ENCODE results near the gene PROSER3.

DNA sequence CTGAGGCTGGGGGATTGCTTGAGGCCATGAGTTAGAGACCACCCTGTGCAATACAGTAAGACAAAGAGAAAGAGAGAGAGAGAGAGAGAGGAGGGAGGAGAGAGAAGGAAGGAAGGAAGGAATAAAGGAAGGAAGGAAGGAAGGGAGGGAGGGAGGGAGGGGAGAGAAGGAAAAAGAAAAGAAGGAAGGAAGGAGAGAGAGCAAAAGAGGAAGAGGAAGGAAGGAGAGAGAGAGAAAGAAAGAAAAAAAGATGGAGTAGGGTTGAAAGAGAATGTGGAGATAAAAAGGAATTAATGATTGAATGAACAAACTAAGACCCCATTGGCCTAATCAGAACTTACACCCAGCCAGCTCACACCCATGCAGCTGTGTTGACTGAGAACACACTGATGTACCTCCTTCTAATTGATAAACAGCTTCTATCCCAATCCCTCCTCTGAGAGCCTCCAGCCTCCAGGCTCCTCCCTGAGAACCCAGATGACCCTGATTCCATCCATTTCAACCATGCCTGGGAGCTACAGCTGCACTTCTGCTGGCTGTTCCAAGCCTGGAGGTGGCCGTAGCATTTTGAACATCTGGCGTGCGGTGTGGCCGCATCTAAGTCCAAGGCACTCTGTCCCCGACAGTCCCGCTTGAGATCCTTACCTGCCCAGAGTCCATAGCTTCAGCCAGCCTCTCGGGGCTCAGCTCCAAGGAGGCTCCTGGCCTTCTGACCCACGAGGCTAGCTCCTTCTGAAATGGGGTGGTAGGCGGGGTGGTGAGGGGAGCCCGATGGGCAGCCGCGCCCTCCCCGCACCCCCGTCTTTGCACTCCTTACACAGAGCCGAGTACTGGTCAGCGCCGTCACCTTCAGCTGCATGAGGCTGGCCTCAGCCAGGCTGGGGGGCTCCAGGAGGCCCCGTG is 53.6 kb downstream of the PROSER3 start:
- TF ChIP-seq, protein P1, sequence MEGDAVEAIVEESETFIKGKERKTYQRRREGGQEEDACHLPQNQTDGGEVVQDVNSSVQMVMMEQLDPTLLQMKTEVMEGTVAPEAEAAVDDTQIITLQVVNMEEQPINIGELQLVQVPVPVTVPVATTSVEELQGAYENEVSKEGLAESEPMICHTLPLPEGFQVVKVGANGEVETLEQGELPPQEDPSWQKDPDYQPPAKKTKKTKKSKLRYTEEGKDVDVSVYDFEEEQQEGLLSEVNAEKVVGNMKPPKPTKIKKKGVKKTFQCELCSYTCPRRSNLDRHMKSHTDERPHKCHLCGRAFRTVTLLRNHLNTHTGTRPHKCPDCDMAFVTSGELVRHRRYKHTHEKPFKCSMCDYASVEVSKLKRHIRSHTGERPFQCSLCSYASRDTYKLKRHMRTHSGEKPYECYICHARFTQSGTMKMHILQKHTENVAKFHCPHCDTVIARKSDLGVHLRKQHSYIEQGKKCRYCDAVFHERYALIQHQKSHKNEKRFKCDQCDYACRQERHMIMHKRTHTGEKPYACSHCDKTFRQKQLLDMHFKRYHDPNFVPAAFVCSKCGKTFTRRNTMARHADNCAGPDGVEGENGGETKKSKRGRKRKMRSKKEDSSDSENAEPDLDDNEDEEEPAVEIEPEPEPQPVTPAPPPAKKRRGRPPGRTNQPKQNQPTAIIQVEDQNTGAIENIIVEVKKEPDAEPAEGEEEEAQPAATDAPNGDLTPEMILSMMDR (IDR thresholded peaks at IDR 0.05; ENCODE audit: low read length), result no peak
- no peak for TF ChIP-seq EZH2 (IDR thresholded peaks at IDR 0.05; ENCODE audit: borderline replicate concordance, low read length)

All from OCI-LY1 (cell line).